AG04450 (cell line): ENCODE data around the gene TASP1. TPM values are rescaled to one million over a fixed set of nuclear protein-coding genes. Genes with fewer than 3 reads are reported as not detected.

Experiments
- CTCF ChIA-PET: fragments of 300-600, 350-600 bp; formaldehyde crosslinking; extraction: SDS; loops from one replicate; lab custom pipeline; 2022; ENCODE audit warnings: antibody characterized with exemption, inconsistent platforms; lab: Charles Lee
- POLR2A ChIA-PET: fragments of 350-600 bp; formaldehyde crosslinking; extraction: SDS; loops from one replicate; lab custom pipeline; 2021; ENCODE audit warnings: antibody characterized with exemption, inconsistent platforms; lab: Yijun Ruan, JAX
- DNase-seq: peaks from one replicate; pipeline ENCODE4 v3.0.0-alpha.2; 2011; ENCODE audit warnings: low read depth, low spot score
- H3K27ac ChIP-seq: one replicate; pipeline ENCODE4 v1.5.1; 2012; ENCODE audit warnings: low read depth, low read length, control low read depth
- H3K27me3 ChIP-seq: one replicate; pipeline ENCODE4 v1.6.0; 2012; ENCODE audit warnings: low read length; ENCODE audit not compliant: control insufficient read depth, insufficient read depth
- H3K4me3 ChIP-seq: 2 replicates; pipeline ENCODE4 v1.5.1; 2011; ENCODE audit warnings: mild to moderate bottlenecking, low read depth, low read length, control low read depth
- H3K9me3 ChIP-seq: 2 replicates; pipeline ENCODE4 v1.5.1; 2012; ENCODE audit warnings: low read length; ENCODE audit not compliant: control insufficient read depth, insufficient read depth
- polyA plus RNA-seq: library from polyadenylated mRNA; depleted of rRNA; stranded (reverse); fragments of >200 nt; gene quantifications from 2 replicates; pipeline ENCODE4 v1.2.3, GENCODE V29; 2011
- TF ChIP-seq, protein P1 (sequence below): IDR thresholded peaks from 2 replicates; pipeline ENCODE4 v1.5.1; 2011; ENCODE audit warnings: low read depth, low read length, control low read depth, inconsistent platforms

Gene TASP1
- polyA plus RNA-seq, 1 experiment, result 6.0 TPM

DNA sequence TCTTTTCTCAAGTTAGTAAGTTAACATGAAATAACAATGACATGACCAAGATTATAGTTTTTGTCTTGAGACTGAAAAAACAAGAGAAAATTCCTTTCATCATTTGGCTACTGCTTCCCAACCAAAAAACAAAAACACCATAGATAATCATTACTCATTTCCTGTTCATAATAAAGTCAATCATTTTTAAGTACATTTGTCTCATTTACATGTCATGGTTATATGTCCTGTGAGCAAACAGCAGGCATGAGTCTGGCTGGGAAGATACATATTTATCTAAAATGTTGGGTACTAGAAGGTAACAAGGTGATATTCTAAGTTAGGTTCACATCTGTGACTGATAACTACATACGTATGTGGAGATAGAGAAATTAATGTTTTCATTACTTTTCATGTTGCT is 237.1 kb downstream of the TASP1 start:
- ChIA-PET CTCF (no interaction called here), POLR2A (no interaction called here)
- Histone ChIP-seq H3K27me3 (no peaks in the 10 kb centered on the region), H3K9me3 (no peaks in the 10 kb centered on the region), H3K4me3 (no peak overlapping the region), H3K27ac (no peak overlapping the region)
- no peak for DNase-seq
- TF ChIP-seq, protein P1, sequence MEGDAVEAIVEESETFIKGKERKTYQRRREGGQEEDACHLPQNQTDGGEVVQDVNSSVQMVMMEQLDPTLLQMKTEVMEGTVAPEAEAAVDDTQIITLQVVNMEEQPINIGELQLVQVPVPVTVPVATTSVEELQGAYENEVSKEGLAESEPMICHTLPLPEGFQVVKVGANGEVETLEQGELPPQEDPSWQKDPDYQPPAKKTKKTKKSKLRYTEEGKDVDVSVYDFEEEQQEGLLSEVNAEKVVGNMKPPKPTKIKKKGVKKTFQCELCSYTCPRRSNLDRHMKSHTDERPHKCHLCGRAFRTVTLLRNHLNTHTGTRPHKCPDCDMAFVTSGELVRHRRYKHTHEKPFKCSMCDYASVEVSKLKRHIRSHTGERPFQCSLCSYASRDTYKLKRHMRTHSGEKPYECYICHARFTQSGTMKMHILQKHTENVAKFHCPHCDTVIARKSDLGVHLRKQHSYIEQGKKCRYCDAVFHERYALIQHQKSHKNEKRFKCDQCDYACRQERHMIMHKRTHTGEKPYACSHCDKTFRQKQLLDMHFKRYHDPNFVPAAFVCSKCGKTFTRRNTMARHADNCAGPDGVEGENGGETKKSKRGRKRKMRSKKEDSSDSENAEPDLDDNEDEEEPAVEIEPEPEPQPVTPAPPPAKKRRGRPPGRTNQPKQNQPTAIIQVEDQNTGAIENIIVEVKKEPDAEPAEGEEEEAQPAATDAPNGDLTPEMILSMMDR, result no peak

DNA sequence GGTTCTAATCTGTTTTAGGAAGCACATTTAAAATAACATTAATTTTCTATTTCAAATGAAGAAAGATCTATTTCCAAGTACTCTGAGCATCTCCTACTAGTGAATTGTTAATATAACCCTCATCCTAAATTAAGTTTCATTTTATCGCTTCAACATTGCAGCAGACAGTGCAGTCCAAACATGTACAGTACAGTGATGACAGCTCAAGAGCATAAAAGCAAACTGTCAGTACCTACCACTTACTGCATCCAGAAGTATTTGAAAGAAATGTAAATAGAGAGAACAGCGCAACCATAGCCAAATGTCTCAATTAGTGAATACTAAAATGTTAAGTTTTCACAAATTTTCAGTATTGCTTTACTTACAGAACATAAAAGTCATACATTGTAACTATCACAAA is 238.3 kb downstream of the TASP1 start:
- Histone ChIP-seq H3K4me3 (no peak overlapping the region), H3K27me3 (no peaks in the 10 kb centered on the region), H3K27ac (no peak overlapping the region), H3K9me3 (no peaks in the 10 kb centered on the region)
- TF ChIP-seq, protein P1, result no peak
- DNase-seq, result no peak
- POLR2A ChIA-PET, result no interaction called here
- CTCF ChIA-PET, result interaction anchor here (1.2 kb wide), 1 partner anchor 146 kb away, joined by 8 read pairs; no protein-coding TSS in a partner anchor

DNA sequence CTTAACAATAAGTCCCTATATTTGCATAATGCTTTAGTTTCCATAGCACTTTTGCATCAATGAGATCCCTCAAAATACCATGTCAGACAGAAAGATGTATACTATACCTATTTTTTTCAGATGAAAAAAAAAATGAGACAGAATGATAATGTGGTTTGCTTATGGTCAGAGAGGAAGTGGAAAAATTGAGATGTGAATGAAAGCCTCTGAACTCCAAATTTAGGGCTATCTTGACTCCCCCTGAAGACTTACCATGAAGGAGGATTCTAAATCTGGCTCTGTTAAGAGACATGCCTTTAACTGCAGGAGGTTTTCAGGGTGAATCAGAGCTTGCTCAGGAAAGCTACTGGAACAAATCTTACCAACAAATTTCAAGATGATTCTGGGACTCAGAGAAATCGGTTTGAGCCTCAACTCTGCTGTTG is 241.4 kb downstream of the TASP1 start:
- TF ChIP-seq, protein P1, result no peak
- DNase-seq, result no peak
- ChIA-PET POLR2A (no interaction called here), CTCF (no interaction called here)
- no peaks in the 10 kb centered on the region for H3K27me3 ChIP-seq
- H3K9me3 ChIP-seq, result no peaks in the 10 kb centered on the region
- no peak overlapping the region for H3K4me3 ChIP-seq
- no peak overlapping the region for H3K27ac ChIP-seq

DNA sequence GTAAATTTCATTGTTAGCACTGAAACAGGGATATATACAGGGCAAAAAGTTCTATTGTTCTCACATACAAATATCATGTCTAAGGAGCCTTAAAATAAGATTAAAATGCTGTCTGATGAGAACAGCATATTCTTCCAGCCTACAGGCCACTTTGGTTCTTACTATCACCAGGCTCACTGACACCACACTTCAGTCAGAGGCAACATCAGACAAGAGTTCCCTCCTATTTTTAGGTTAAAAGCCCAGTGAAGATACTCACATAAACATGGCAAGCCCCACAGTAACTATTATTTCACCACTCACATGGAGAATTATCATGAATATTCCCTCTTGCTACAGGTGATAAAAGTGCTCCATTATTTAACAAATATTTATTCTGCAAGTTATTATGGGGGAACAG is 241.9 kb downstream of the TASP1 start:
- TF ChIP-seq, protein P1, result no peak
- H3K27ac ChIP-seq, result no peak overlapping the region
- DNase-seq, result no peak
- H3K9me3 ChIP-seq, result no peaks in the 10 kb centered on the region
- H3K4me3 ChIP-seq, result no peak overlapping the region
- ChIA-PET POLR2A (no interaction called here), CTCF (interaction anchor here (3.0 kb wide), 1 partner anchor 149 kb away, joined by 20 read pairs; no protein-coding TSS in a partner anchor)
- H3K27me3 ChIP-seq, result no peaks in the 10 kb centered on the region

DNA sequence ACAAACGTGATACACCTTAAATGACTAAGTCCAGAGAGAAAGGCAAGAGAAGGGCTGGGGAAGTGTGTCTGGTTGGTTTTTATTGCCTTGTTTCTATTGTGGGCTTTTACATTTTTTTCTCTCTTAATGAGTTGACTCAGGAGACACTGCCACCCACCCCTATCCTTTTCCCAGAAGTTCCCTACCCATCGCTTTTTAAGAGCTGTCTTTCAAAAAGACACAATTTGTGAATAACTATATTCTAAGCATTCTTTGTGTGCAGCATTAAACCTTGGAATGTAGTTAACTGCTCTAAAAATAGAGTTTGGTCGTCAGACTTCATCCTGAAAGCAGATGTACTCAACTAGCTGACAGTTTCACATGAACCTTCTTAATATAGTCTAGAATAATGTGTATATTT is 242.7 kb downstream of the TASP1 start:
- CTCF ChIA-PET, result interaction anchor here (0.7 to 3.0 kb wide), 2 partner anchors 10 to 150 kb away, joined by 3 to 20 read pairs; no protein-coding TSS in a partner anchor
- TF ChIP-seq, protein P1, result no peak
- H3K9me3 ChIP-seq, result no peaks in the 10 kb centered on the region
- H3K4me3 ChIP-seq, result no peak overlapping the region
- no peaks in the 10 kb centered on the region for H3K27me3 ChIP-seq
- DNase-seq, result no peak
- POLR2A ChIA-PET, result no interaction called here
- H3K27ac ChIP-seq, result no peak overlapping the region
